HG03139 (cell line): ENCODE data around the gene CNTNAP5.

Experiments used
- ATAC-seq: cut with Tn5 transposase; IDR thresholded peaks from one replicate; pipeline ENCODE4 v1.9.1; 2021; ENCODE audit not compliant: unreplicated experiment

Gene CNTNAP5

GRCh38 chr2:124666976-124667375 lies 641.9 kb downstream of the CNTNAP5 start:
- no peak for ATAC-seq

DNA sequence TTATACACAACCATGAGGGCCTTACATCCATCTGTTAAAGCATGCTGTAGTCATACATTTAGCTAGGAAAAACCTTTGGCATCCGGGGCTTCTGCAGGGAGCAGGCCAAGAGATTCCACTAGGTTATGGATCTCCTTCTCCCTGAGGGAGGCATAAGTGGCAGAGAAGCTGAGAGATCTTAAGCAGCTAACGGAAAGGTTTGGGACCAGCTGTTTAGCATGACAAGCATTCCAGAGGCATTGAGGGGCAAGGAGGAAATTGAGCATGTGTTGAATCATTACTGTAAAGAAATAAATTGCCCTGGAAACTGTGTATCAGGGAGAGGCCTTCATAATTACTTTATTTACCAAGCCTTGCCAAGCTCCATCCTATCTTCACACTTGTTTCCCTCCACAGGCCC lies 643.1 kb downstream of the CNTNAP5 start:
- no peak for ATAC-seq

- no peak for ATAC-seq
Measured at GRCh38 chr2:124670187-124670586, 645.1 kb downstream of the CNTNAP5 start.

GRCh38 chr2:124678043-124678442 lies 653.0 kb downstream of the CNTNAP5 start:
- no peak for ATAC-seq

- ATAC-seq, result no peak
Measured at GRCh38 chr2:124683536-124684428, 658.7 kb downstream of the CNTNAP5 start.

GRCh38 chr2:124689348-124689747 lies 664.3 kb downstream of the CNTNAP5 start:
- no peak for ATAC-seq

DNA sequence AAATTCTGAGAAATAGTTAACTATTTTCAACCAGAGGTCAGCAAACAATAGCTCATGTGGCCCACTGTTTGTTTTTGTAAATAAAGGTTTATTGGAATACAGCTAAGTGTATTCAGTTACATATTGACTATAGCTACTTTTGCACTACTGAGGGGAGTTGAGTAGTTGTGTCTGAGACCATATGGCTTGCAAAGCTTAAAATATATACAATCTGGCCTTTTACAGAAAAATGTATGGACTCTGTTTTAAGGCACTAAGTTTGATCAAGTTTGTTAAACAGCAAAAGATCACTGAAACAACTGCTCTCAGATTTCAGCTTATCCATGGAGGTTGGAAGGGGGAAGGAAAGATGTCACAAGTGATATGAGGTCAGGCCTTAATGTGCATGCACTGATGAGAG lies 667.1 kb downstream of the CNTNAP5 start:
- no peak for ATAC-seq

DNA sequence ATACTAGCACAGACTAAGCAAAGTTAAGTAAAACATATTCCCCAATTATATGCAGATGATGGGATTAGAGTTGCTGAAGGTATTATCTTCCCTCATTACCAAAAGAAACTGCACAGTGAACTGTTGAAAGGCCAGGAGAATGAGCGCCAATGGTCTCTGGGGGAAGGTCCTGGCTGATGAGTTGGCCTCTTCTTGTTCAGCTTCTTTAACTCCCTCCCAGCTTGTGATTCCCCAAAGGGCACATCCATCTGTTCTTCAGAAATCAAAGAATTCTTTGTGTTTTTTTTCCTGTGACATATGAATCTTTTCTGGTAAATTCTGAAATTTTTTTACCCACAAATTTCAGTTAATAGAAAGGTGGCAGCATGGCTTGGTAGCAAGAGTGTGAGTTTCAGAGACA lies 667.6 kb downstream of the CNTNAP5 start:
- no peak for ATAC-seq

- ATAC-seq, result no peak
Measured at GRCh38 chr2:124693156-124693555, 668.1 kb downstream of the CNTNAP5 start.

- ATAC-seq, result no peak
Measured at GRCh38 chr2:124698979-124699565, 674.0 kb downstream of the CNTNAP5 start.

DNA sequence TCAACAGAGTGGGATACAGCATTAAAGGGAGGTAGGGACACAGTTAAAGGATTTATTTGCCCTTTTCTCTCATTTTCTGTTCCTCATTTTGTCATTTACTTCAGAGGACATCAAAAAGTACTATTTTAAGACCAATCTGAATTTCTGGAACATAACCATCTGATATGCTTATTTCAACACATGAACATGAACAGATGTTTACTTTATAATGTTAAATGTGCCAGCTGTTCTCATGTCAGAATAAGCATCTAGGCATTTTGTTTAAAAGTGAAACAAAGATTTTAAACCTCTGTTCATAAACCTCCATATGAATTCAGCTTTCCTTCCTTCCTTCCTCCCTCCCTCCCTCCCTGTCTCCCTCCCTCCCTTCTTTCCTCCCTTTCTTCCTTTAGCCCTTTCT lies 677.7 kb downstream of the CNTNAP5 start:
- ATAC-seq, result no peak

- no peak for ATAC-seq
Measured at GRCh38 chr2:124704071-124704925, 679.2 kb downstream of the CNTNAP5 start.

GRCh38 chr2:124708661-124709060 lies 683.6 kb downstream of the CNTNAP5 start:
- ATAC-seq, result no peak

GRCh38 chr2:124713969-124714368 lies 688.9 kb downstream of the CNTNAP5 start:
- ATAC-seq, result no peak

DNA sequence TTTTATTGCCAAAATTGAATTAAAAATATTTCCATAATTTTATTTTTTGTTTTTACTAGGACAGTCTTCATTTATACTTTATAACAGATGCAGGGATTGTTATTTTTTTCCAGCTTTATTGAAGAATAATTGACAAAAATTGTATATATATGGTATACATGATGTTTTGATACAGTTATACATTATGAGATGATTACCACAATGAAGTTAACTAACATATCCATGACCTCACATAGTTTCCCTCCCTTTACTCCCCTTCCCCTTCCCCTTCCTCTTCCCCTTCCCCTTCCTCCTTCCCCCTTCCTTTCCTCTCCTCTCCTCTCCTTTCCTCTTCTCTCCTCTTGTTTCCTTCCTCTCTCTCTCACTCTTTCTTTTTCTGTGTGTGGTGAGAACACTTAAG lies 700.1 kb downstream of the CNTNAP5 start:
- no peak for ATAC-seq

GRCh38 chr2:124740636-124741035 lies 715.5 kb downstream of the CNTNAP5 start:
- no peak for ATAC-seq

DNA sequence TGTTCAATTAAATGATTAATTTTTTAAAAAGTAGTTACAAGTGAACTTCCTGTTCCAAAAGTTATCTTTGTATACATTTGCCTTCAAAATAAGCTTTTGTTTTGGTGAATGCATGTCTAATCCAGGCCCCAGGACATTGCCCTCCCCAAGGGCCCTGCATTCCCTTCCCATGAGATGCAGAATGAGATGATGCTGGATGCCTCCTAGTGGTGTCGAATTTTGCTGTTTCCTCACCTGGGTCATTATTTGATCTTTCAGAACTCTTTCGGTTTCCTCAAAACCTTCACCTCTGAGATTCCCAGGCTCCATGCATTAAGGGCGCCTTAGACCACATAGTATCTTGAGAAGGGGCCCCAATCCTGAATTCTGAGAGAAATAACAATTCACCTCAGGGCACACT lies 728.8 kb downstream of the CNTNAP5 start:
- no peak for ATAC-seq

- no peak for ATAC-seq
Measured at GRCh38 chr2:124755386-124755785, 730.3 kb downstream of the CNTNAP5 start.

- no peak for ATAC-seq
Measured at GRCh38 chr2:124756048-124756447, 731.0 kb downstream of the CNTNAP5 start.

GRCh38 chr2:124762388-124762787 lies 737.3 kb downstream of the CNTNAP5 start:
- no peak for ATAC-seq

DNA sequence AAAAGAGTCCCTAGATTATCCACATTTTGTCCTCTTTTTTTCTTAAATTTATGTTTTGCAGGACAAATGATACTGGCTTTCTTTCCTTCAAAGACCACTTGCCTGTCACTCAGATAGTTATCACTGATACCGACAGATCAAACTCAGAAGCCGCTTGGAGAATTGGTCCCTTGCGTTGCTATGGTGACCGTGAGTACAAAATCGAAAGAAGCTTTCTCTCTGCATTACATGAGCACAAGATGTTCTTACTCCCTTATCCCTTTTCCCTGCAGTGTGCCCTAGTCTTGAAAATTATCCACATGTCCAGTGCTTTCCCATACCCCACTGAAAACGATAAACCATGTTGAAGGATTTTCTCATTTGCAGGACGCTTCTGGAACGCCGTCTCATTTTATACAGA lies 738.5 kb downstream of the CNTNAP5 start:
- ATAC-seq, result no peak

DNA sequence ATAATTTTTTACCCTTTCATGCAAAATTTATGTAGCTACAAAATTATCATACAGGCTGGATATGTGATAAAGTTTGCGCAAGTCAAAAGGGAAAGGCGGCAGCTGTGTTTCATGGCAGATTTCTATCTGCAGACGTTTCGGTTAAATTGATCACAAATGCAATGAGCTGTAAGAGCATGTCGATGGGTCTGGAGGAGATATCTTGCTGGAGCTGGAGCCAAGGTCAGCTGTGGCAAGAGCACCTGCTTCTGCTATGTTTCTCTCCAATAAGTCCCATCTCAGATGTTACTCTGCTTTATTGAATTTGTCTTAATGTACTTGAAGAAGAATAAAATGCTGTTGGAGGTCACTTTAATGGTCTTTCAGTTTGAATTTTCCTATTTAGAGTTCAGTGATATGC lies 749.7 kb downstream of the CNTNAP5 start:
- no peak for ATAC-seq
